Measurements from ENCODE around the gene DTX3.
A peak's percentile ranks its signal among the peaks of the same experiment; 100 is the strongest.
"Not testable (repeated sequence)": the region's sequence is repeated elsewhere in the genome, so short reads cannot be mapped to it uniquely, and the experiment has no call there.

Gene DTX3

DNA sequence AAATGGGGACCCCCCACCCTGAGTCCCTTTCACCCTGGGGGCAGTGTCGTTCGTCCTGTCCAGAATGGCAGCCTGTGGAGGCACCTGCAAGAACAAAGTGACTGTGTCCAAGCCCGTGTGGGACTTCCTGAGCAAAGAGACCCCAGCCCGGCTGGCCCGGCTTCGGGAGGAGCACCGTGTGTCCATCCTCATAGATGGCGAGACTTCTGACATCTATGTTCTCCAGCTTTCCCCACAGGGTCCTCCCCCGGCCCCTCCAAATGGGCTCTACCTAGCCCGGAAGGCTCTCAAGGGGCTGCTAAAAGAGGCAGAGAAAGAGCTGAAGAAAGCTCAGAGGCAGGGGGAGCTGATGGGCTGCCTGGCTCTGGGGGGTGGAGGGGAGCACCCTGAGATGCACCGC is 2.2 kb downstream of the DTX3 start:
- no peak for DNase-seq (ENCODE audit: low read depth, low spot score)

GRCh38 chr12:57607958-57608663 is 3.5 kb downstream of the DTX3 start:
- no peak for DNase-seq (ENCODE audit: low read depth, low spot score)

GRCh38 chr12:57609101-57609780 is 4.6 kb downstream of the DTX3 start:
- DNase-seq (ENCODE audit: low read depth, low spot score): no peak

GRCh38 chr12:57609781-57610553 is 5.3 kb downstream of the DTX3 start:
- DNase-seq (ENCODE audit: low read depth, low spot score): no peak

GRCh38 chr12:57610554-57611107 is 6.0 kb downstream of the DTX3 start:
- no peak for DNase-seq (ENCODE audit: low read depth, low spot score)

GRCh38 chr12:57611108-57611826 is 6.6 kb downstream of the DTX3 start, which contains the start of gene ARHGEF25:
Gene ARHGEF25 (plus strand): TSS chr12:57611435. CDS start chr12:57611895, 460 bp downstream.
- no peak for DNase-seq (ENCODE audit: low read depth, low spot score)

DNA sequence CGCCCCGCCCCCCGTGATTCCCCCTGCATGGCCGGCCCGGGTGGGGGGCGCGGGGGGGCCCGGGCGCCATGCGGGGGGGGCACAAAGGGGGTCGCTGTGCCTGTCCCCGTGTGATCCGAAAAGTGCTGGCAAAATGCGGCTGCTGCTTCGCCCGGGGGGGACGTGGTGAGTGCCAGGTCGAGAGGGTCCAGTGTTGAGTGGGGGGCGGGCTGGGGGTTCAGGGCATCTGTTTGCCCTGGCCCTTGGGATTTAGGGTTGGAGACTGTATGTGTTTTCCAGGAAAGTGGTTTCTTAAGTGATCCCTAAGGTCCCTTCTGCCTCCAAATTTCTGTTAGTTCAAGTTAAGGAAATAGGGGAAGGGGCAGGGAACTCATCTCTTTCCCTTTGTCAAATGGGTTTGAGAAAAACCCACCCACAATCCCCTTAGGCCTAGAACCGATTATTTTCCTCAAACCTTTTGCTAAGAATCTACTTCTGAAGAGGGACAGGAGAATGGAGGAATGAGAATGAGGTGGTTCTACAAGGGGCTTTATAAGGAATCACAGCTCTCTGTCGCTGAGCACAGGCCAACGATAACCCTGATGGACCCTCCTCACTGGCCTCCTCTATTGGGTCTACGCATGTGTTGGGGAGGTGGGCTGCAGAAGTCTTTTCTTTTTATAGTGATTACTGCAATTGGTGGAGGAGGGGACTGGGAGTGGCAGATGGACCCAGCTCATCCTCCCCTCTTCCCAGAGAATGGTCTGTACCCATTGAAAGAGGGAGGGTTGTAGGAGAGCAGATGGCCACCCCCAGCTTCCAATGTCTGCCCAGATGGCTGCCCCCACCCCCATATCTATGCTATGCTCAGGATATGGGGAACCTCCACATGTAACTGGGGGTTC is 7.4 kb downstream of the DTX3 start:
- no peak for DNase-seq (ENCODE audit: low read depth, low spot score)

- no peak for DNase-seq (ENCODE audit: low read depth, low spot score)
Observed at GRCh38 chr12:57612711-57613426, 8.2 kb downstream of the DTX3 start.

- no peak for DNase-seq (ENCODE audit: low read depth, low spot score)
Observed at GRCh38 chr12:57613427-57614109, 8.9 kb downstream of the DTX3 start.

DNA sequence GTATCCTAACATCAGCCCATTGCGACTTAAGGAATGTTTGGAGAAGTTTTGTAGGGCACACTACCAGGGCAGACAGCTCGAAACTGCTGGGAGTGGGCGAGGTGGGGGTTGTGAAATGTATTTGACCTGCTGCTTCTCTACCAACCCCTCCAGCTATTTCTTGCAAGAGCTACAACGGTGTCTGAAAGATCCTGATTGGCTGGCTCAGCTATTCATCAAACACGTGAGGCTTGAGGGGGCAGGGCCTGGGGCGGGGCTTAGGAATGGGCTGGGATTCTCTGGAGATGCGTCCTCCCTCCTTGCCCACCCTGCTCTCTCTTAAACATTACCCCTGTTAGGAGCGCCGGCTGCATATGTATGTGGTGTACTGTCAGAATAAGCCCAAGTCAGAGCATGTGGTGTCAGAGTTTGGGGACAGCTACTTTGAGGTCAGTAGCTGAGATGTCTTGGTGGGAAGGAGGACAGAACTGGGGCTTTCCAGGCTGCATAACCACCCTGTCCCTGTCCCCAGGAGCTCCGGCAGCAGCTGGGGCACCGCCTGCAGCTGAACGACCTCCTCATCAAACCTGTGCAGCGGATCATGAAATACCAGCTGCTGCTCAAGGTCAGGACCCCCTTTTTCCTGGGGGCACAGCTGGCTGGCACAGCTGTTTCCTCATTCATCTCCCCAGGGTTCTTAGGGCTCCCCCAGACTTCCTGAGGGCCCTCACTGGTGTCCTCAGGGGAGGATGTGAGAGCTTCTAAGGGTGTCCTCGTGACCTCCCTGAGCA is 9.7 kb downstream of the DTX3 start:
- DNase-seq (ENCODE audit: low read depth, low spot score): no peak

- DNase-seq (ENCODE audit: low read depth, low spot score): no peak
Observed at GRCh38 chr12:57614948-57615500, 10.4 kb downstream of the DTX3 start.

DNA sequence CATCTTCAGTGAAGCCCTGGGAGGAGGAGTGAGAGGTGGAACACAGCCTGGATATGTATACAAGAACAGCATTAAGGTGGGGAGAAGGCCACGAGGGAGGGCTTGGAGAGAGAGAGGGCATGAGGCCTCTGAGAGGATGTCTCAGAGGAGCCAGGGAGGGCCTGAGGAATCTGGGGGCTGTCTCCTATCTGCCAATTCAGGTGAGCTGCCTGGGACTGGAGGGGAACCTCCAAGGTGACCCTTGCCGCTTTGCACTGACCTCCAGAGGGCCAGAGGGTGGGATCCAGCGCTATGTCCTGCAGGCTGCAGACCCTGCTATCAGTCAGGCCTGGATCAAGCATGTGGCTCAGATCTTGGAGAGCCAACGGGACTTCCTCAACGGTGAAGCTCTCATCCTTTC is 11.0 kb downstream of the DTX3 start:
- no peak for DNase-seq (ENCODE audit: low read depth, low spot score)

DNA sequence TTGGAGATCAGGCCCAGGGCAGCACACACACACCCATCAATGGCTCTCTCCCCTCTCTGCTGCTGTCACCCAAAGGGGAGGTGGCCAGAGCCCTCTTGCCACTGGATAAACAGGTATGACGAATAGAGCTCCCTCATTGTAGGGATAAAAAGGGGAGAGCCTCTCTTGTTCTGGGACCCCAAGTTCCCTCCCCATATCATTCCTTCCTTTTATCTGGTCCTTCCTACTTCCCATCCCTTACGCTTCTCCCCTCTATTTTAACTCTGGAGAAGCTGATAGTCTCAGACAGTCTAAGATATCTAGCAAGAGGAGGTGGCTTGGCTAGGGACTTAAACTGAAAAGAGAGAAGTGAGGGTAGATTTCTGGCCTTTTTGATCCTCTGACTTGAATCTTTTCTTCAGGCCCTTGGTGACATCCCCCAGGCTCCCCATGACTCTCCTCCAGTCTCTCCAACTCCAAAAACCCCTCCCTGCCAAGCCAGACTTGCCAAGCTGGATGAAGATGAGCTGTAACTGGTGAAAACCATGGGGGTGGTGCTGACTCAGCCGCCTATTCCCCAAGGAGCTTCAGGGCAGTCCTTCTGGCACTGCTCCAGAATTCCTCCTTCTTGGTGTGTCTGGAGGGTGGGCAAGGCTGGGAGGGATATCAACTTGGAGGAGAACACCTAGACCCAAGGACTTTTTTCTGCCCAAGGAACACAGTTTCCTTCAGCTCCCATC is 11.9 kb downstream of the DTX3 start:
- DNase-seq (ENCODE audit: low read depth, low spot score): peak; percentile 18

DNA sequence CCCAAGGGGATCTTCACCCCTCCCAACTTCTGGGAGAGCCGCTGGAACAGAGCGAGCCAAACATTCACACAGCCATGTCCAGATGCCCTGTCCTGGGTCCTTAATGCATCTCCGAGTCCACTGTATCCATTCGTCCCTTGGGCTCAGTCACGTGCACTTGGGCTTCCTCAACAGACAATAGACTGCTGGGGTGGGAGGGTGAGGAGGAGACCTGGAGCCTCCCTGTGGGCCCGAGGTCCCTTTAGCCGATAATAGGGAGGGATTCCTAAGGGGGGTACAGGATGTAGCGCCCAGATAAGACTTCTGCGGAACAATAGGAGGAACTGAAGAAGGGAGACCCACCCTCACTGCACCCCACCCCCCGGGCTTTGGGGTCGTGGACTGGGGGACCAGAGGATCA is 13.3 kb downstream of the DTX3 start:
- no peak for DNase-seq (ENCODE audit: low read depth, low spot score)

DNA sequence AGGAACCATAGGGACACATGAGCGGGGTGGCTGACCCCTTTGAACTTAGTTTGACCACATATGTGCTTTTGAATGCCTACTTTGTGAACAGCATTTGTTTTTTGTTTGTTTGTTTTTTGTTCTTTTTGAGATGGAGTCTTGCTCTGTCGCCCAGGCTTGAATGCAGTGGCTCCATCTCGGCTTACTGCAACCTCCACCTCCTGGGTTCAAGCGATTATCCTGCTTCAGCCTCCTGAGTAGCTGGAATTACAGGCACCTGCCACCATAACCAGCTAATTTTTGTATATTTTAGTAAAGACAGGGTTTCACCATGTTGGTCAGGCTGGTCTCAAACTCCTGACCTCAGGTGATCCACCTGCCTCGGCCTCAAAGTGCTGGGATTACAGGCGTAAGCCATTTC is 13.8 kb downstream of the DTX3 start:
- not testable (repeated sequence) for DNase-seq (ENCODE audit: low read depth, low spot score)

- no peak for DNase-seq (ENCODE audit: low read depth, low spot score)
Observed at GRCh38 chr12:57618966-57619433, 14.4 kb downstream of the DTX3 start.
